Umbilical cord (tissue), 2 donors: ENCODE data around the gene CDC27. TPM values are rescaled to one million over a fixed set of nuclear protein-coding genes. Genes with fewer than 3 reads are reported as not detected.
A peak's percentile ranks its signal among the peaks of the same experiment; 100 is the strongest.
"Not testable (repeated sequence)": the region's sequence is repeated elsewhere in the genome, so short reads cannot be mapped to it uniquely, and the experiment has no call there.

Experiments
- DNase-seq: peaks from one replicate; pipeline ENCODE4 v3.0.0-alpha.2; 2015; ENCODE audit warnings: low spot score
- total RNA-seq: library from RNA; depleted of rRNA; stranded (reverse); fragments of >200 nt; gene quantifications from one replicate; pipeline ENCODE4 v1.2.3, GENCODE V29; 2014; ENCODE audit warnings: low replicate concordance; ENCODE audit not compliant: insufficient read depth

CDC27 gene
- total RNA-seq, 1 donor from 2014 or later: 91.5 TPM

GRCh38 chr17:47193931-47194511, 4.9 kb upstream of the CDC27 start:
- no peak for DNase-seq

GRCh38 chr17:47192554-47192953, 3.5 kb upstream of the CDC27 start:
- no peak for DNase-seq

GRCh38 chr17:47190770-47191169, 1.7 kb upstream of the CDC27 start:
- no peak for DNase-seq

GRCh38 chr17:47190243-47190642, 1.1 kb upstream of the CDC27 start:
- no peak for DNase-seq

- DNase-seq: no peak
Observed at GRCh38 chr17:47189732-47190237, 690 bp upstream of the CDC27 start.

- DNase-seq: peak; percentile 39
Observed at GRCh38 chr17:47188271-47188875, 722 bp downstream of the CDC27 start.

- DNase-seq: peak; percentile 39
Observed at GRCh38 chr17:47184681-47185080, 4.4 kb downstream of the CDC27 start.

- not testable (repeated sequence) for DNase-seq
Observed at GRCh38 chr17:47180988-47181387, 8.1 kb downstream of the CDC27 start.

- DNase-seq: no peak
Observed at GRCh38 chr17:47180337-47180736, 8.8 kb downstream of the CDC27 start.

- DNase-seq: no peak
Observed at GRCh38 chr17:47179141-47179540, 10.0 kb downstream of the CDC27 start.

GRCh38 chr17:47177261-47177660, 11.8 kb downstream of the CDC27 start:
- no peak for DNase-seq

GRCh38 chr17:47176389-47176826, 12.7 kb downstream of the CDC27 start:
- no peak for DNase-seq

- DNase-seq: not testable (repeated sequence)
Observed at GRCh38 chr17:47174823-47175222, 14.3 kb downstream of the CDC27 start.

GRCh38 chr17:47172696-47173565, 16.2 kb downstream of the CDC27 start:
- DNase-seq: no peak

GRCh38 chr17:47170710-47171109, 18.4 kb downstream of the CDC27 start:
- no peak for DNase-seq

- DNase-seq: not testable (repeated sequence)
Observed at GRCh38 chr17:47168896-47169295, 20.2 kb downstream of the CDC27 start.

GRCh38 chr17:47166854-47167253, 22.2 kb downstream of the CDC27 start:
- not testable (repeated sequence) for DNase-seq

- no peak for DNase-seq
Observed at GRCh38 chr17:47165137-47165536, 24.0 kb downstream of the CDC27 start.

GRCh38 chr17:47164263-47164662, 24.8 kb downstream of the CDC27 start:
- DNase-seq: no peak

- DNase-seq: no peak
Observed at GRCh38 chr17:47162013-47162622, 27.0 kb downstream of the CDC27 start.

GRCh38 chr17:47159315-47159714, 29.8 kb downstream of the CDC27 start:
- no peak for DNase-seq

GRCh38 chr17:47145351-47145750, 43.7 kb downstream of the CDC27 start:
- no peak for DNase-seq
